Heart right ventricle (tissue), 16 donors: Measurements from ENCODE around the gene EEFSEC. TPM values are rescaled to one million over a fixed set of nuclear protein-coding genes. Genes with fewer than 3 reads are reported as not detected.

Experiments
- ATAC-seq, 8 donors: fragments of 200-7000 bp; cut with Tn5 transposase; one replicate each; pipeline ENCODE4 v1.9.1; 2020; ENCODE audit warnings: mild to moderate bottlenecking in 8 of 8, moderate library complexity in 8 of 8, moderate number of reproducible peaks in 1 of 8
- DNase-seq, 2 donors: peaks; one replicate each; pipeline ENCODE4 v3.0.0-alpha.2; 2020
- H3K27ac ChIP-seq, 10 donors: fragments of 200-600 bp; sonication (generic) in 2 of 10; one replicate each; pipeline versions ENCODE4 v1.5.0 to v1.8.0; 2020 to 2022; ENCODE audit warnings: mild to moderate bottlenecking in 3 of 10
- H3K27me3 ChIP-seq, 7 donors: fragments of 200-600 bp; one replicate each; pipeline ENCODE4 v1.8.0; 2021 to 2022; ENCODE audit warnings: mild to moderate bottlenecking in 2 of 7
- H3K36me3 ChIP-seq, 9 donors: fragments of 200-600 bp; sonication (generic) in 1 of 9; one replicate each; pipeline versions ENCODE4 v1.5.0 to v1.8.0; 2020 to 2022; ENCODE audit warnings: mild to moderate bottlenecking in 2 of 9
- H3K4me1 ChIP-seq, 9 donors: fragments of 200-600 bp; sonication (generic) in 1 of 9; one replicate each; pipeline versions ENCODE4 v1.5.0 to v1.8.0; 2020 to 2022; ENCODE audit warnings: mild to moderate bottlenecking in 4 of 9
- H3K4me3 ChIP-seq, 10 donors: fragments of 200-600 bp; sonication (generic) in 2 of 10; one replicate each; pipeline versions ENCODE4 v1.5.0 to v1.8.0; 2020 to 2022; ENCODE audit warnings: mild to moderate bottlenecking in 7 of 10, moderate library complexity in 2 of 10
- H3K9me3 ChIP-seq, 11 donors: fragments of 200-600 bp in 10 of 11; sonication (generic) in 2 of 11; one replicate each; pipeline versions ENCODE4 v1.5.0 to v1.8.0; 2013 to 2022; ENCODE audit warnings: mild to moderate bottlenecking in 2 of 11, control low read depth in 1 of 11, moderate library complexity in 1 of 11
- WGBS, 2 donors: extraction: QIAGEN DNeasy Blood & Tissue Kit; methylation state at CpG; one replicate each; pipeline ENCODE4 v1.1.7; 2013; ENCODE audit warnings: inconsistent platforms in 1 of 2; 5-methylcytosine and 5-hydroxymethylcytosine counted together
- intact Hi-C, 10 donors: fragments of 100-400 bp; cut with DNase I; formaldehyde crosslinking; loops; one replicate each; pipeline versions ENCODE4 v1.11.1 to v1.14.2; 2022
- polyA plus RNA-seq, 2 donors: library from polyadenylated mRNA; stranded (reverse); fragments of 200-250 nt; gene quantifications; one replicate each; pipeline ENCODE4 v1.2.3, GENCODE V29; 2013
- total RNA-seq, 10 donors: library from RNA; stranded (reverse); fragmentation: NEBNext Ultra II Directional in 3 of 10; extraction: Animal tissue kit (Norgen Biotek cat#: 25700) in 3 of 10; gene quantifications; one replicate each; pipeline versions ENCODE4 v1.2.1 to v1.2.4, GENCODE V29; 2021 to 2023
- TF ChIP-seq, protein P1 (sequence below), 9 donors: fragments of 200-600 bp; sonication (generic) in 2 of 9; IDR thresholded peaks; one replicate each; pipeline versions ENCODE4 v1.5.0 to v1.8.0; 2021 to 2022; ENCODE audit warnings: antibody characterized with exemption in 9 of 9, mild to moderate bottlenecking in 5 of 9, moderate library complexity in 1 of 9
- donor health status: Arrhythmogenic right ventricular cardiomyopathy.
- donor health status: ischemic (EF 13 %, LVEDD 7.1; RV severe dilation, severe dysfunction).
- donor health status: healthy with polysubstance abuse.
- donor health status: DM: no; HTN: yes; CAD: no.
- donor health status: DM: no; HTN: no; CAD: no.
- donor health status: ischemic (EF 25% LVEDD 6.9; RV normal size, moderate dysfunction).
- donor health status: ischemic (EF 25% LVEDD 5.7; RV mildly dilated, moderate dysfunction).
- donor health status: healthy.
- donor health status: DM: yes; HTN: yes; CAD: no.
- donor health status: Ischemic cardiomyopathy.
- donor health status: ischemic (EF 35%, LVEDD 5.7; RV mildly dilated, moderate dysfunction).
- donor health status: nonischemic (EF 11% LVEDD 7.7; RV severe dilation, severe dysfunction).
- donor health status: DM: yes; HTN: yes; CAD: no.
- donor health status: PGD.
- donor health status: ischemic (EF 29% LVEDD 5.4; RV normal size, mild dysfunction).
- donor health status: nonischemic (EF 23%, LVEDD 6.1; RV moderate dilation, normal function).

EEFSEC gene
- total and polyA plus RNA-seq, 12 donors: 16.5 to 29.5 (median 25.0) TPM

DNA sequence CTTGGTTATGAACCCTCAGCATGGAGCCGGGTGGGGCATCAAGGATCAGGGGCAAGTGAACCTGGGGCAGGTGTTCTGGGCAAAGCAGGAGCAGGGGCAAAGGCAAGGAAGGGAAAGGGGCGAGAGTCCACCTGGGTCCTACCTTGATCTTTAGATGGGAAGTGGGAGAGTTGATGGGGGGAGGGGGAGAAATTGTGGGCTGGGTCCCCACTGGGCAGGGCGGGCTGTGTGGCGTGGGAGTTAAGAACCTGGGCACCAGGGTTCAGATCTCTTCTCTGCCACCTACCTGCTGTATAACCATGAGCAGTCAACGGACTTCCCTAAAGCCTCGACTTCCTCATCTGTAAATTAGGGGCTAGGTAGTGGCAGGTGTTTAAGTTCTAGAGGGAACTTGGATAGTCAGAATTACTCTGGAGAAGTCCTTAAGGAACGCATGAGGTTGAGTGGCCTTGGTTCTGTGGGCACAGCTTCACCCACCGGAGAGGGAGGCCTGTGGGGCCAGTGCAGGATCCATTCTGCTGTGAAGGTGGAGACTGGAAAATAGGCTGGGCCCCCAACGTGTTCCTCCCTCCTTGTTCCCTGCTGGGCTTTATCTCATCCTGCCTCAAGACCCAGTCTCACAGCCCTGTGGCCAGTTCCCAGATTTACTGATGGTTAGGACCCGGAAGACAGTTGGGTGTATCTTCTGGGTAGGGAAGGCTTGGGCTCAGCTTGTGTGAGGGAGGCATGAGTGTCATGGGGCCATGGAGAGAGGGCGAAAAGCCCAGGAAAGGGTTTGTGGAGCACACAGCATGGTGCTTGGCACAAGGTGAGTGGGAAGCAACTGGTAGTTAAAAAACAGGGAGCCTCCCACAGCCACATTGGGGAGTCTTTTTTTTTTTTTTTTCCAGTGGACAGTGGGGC, 90.6 kb downstream of the EEFSEC start:
- H3K4me3 ChIP-seq: no peak overlapping the region
- H3K4me1 ChIP-seq: peaks cover 0 to 13% (median 0%) of the 10 kb centered on the region in 9 donors
- 77 to 88% methylated on average over 11 of the region's 11 CpGs for WGBS, 2 donors
- intact Hi-C loops: no loop called here
- no peaks in the 10 kb centered on the region for H3K27me3 ChIP-seq
- TF ChIP-seq, protein P1, sequence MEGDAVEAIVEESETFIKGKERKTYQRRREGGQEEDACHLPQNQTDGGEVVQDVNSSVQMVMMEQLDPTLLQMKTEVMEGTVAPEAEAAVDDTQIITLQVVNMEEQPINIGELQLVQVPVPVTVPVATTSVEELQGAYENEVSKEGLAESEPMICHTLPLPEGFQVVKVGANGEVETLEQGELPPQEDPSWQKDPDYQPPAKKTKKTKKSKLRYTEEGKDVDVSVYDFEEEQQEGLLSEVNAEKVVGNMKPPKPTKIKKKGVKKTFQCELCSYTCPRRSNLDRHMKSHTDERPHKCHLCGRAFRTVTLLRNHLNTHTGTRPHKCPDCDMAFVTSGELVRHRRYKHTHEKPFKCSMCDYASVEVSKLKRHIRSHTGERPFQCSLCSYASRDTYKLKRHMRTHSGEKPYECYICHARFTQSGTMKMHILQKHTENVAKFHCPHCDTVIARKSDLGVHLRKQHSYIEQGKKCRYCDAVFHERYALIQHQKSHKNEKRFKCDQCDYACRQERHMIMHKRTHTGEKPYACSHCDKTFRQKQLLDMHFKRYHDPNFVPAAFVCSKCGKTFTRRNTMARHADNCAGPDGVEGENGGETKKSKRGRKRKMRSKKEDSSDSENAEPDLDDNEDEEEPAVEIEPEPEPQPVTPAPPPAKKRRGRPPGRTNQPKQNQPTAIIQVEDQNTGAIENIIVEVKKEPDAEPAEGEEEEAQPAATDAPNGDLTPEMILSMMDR (IDR thresholded peaks at IDR 0.05): no peak
- H3K9me3 ChIP-seq: no peaks in the 10 kb centered on the region
- no peak overlapping the region for H3K27ac ChIP-seq
- ATAC-seq: peak in 1 of 8 donors; percentile 16
- peaks cover 0 to 26% (median 6%) of the 10 kb centered on the region in 9 donors for H3K36me3 ChIP-seq
- no peak for DNase-seq

DNA sequence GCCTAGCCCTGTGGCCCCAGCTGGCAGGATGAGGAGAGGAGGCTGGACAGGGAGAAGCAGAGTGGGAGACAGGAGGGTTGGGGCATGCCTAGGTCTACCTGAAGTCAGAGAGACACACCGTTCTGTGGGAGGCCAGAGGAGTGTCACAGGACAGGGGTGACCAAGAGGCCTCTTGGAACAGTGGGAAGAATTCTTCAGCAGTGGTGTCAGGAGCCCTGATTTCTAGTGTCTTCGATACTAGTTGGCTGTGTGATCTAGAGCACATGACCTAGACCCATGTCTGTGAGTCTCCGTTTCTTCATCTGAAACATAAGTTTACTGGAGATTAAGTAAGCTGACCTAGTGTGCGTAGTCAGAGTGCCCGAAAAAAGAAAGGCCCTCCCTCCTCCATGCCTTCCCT, 92.2 kb downstream of the EEFSEC start:
- ATAC-seq (peak in 1 of 8 donors; percentile 22), DNase-seq (no peak)
- Histone ChIP-seq H3K4me1 (peaks cover 0 to 13% (median 0%) of the 10 kb centered on the region in 9 donors), H3K4me3 (no peak overlapping the region), H3K27ac (no peak overlapping the region), H3K27me3 (no peaks in the 10 kb centered on the region), H3K36me3 (peaks cover 0 to 30% (median 6%) of the 10 kb centered on the region in 9 donors), H3K9me3 (peaks cover 0 to 4% (median 0%) of the 10 kb centered on the region in 11 donors)
- WGBS, 2 donors: 72 to 84% methylated on average over 5 of the region's 5 CpGs
- intact Hi-C loops: no loop called here
- TF ChIP-seq, protein P1 (IDR thresholded peaks at IDR 0.05): no peak

DNA sequence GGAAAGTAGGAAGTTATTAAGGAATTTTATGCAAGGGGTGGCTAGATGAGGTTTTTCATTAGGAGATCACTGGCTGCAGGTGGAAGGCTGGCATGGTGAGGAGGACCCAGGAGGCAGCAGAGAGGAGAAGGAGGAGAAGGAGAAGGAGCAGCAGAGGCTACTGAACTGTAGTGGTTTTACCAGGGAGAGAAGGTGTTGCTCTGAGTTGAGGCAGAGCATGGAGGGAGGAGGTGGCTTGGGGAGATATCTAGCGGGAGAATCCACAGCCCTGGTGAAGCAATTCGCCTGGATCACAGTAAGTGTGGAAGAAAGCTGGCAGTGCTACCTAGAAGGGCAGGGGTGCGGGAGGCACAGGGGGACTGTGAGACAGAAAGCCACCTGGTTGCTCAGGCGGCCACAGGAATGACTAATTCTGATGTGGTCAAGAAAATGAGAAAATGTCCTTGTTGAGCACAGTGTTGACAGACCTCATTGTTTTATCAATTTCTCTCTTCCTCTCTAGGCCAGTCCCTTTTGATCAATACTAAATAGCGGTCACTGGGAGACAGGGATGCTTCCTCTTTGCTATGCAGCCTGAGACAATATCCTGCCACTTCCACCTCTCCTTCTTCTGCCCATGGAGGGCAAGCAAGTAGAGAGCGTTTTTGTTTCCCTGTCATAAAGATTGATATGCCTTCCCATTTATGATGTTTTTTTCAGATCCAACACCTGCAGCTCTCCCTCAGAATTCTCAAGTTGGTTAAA, 94.6 kb downstream of the EEFSEC start:
- DNase-seq (no peak), ATAC-seq (no peak)
- WGBS, 2 donors: 76 to 87% methylated on average over 6 of the region's 6 CpGs
- Histone ChIP-seq H3K4me1 (peaks cover 0 to 12% (median 3%) of the 10 kb centered on the region in 9 donors), H3K4me3 (no peak overlapping the region), H3K9me3 (peaks cover 0 to 4% (median 0%) of the 10 kb centered on the region in 11 donors), H3K27ac (no peak overlapping the region), H3K36me3 (peaks cover 0 to 30% (median 6%) of the 10 kb centered on the region in 9 donors), H3K27me3 (no peaks in the 10 kb centered on the region)
- intact Hi-C loops: no loop called here
- TF ChIP-seq, protein P1 (IDR thresholded peaks at IDR 0.05): no peak

DNA sequence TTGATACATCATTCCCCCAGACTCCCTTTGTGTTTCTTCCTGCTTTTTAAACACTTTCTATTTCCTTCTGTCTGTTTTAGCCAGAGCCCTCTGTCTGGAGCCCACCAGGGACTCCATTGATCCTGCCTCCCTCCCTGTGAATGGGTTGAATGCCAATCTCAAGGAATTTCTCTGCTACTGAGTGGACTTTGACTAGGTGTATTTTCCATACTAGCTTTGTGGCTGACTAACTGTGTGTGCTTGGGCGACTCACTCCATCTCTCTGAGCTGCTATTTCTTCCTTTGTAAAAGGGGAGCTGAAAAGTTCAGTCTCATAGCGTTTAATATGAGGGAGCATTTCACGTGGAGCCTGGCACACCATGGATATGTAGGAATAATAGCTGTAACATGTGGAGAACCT, 98.8 kb downstream of the EEFSEC start:
- Histone ChIP-seq H3K9me3 (peaks cover 0 to 4% (median 0%) of the 10 kb centered on the region in 11 donors), H3K27ac (no peak overlapping the region), H3K4me1 (peaks cover 0 to 14% (median 7%) of the 10 kb centered on the region in 9 donors), H3K27me3 (no peaks in the 10 kb centered on the region), H3K36me3 (peaks cover 0 to 28% (median 4%) of the 10 kb centered on the region in 9 donors), H3K4me3 (no peak overlapping the region)
- intact Hi-C loops: no loop called here
- DNase-seq (no peak), ATAC-seq (no peak)
- WGBS, 2 donors: 95 to 96% methylated on average over 3 of the region's 3 CpGs
- TF ChIP-seq, protein P1 (IDR thresholded peaks at IDR 0.05): no peak
